ENCODE data around the gene CSNK1A1.
"Not testable (repeated sequence)": the region's sequence is repeated elsewhere in the genome, so short reads cannot be mapped to it uniquely, and the experiment has no call there.

CSNK1A1 gene

DNA sequence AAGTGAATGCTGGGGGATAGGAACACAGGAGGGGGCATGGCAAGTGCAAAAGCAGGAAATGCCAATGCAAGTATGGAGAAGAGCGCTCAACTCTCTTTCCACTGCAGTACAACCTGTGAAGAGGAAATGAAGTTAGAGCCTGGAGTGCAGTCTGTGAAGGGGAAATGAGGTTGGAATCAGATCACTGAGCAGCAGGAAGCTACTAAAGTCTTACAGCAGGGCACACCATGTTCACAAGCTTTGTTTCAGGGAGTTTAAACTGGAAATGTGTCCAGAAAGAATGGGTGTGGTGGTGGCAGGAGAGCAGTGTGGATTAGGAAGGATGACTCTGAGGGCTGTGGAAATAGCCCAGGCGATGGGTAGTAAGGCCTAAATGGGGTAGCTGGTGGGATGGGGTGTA lies 45.5 kb upstream of the CSNK1A1 start:
- TF ChIP-seq, protein P1, sequence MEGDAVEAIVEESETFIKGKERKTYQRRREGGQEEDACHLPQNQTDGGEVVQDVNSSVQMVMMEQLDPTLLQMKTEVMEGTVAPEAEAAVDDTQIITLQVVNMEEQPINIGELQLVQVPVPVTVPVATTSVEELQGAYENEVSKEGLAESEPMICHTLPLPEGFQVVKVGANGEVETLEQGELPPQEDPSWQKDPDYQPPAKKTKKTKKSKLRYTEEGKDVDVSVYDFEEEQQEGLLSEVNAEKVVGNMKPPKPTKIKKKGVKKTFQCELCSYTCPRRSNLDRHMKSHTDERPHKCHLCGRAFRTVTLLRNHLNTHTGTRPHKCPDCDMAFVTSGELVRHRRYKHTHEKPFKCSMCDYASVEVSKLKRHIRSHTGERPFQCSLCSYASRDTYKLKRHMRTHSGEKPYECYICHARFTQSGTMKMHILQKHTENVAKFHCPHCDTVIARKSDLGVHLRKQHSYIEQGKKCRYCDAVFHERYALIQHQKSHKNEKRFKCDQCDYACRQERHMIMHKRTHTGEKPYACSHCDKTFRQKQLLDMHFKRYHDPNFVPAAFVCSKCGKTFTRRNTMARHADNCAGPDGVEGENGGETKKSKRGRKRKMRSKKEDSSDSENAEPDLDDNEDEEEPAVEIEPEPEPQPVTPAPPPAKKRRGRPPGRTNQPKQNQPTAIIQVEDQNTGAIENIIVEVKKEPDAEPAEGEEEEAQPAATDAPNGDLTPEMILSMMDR (IDR thresholded peaks at IDR 0.05; ENCODE audit: insufficient read depth, low read length, missing control alignments) = no peak
- H3K4me3 ChIP-seq (ENCODE audit: low read depth, low read length) = no peak overlapping the region
- ChIA-PET CTCF (interaction anchor here (1.1 to 2.7 kb wide), 4 partner anchors 9 to 155 kb away, joined by 3 to 11 read pairs (median 4); no protein-coding TSS in a partner anchor), POLR2A (interaction anchor here (0.7 kb wide), 1 partner anchor 15 kb away, joined by 3 read pairs; the partner anchor contains the start of gene ARHGEF37)
- no peak for DNase-seq (ENCODE audit: low read depth, low spot score)

DNA sequence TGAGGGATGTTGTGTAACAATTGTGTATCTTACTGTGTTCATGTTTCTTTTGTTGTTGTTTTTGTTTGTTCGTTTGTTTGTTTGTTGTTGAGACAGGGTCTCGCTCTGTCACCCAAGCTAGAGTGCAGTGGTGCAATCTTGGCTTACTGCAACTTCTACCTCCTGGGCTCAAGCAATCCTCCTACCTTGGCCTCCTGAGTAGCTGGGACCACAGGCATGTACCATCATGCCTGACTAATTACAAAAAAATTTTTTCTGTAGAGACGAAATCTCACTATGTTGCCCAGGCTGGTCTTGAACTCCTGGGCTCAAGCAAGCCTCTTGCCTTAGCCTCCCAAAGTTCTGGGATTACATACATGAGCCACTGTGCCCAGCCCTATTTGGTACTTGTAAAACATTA lies 43.9 kb upstream of the CSNK1A1 start:
- CTCF ChIA-PET = interaction anchor here (1.0 to 2.7 kb wide), 3 partner anchors 10 to 30 kb away, joined by 3 to 11 read pairs (median 5); no protein-coding TSS in a partner anchor
- POLR2A ChIA-PET; H3K4me3 ChIP-seq (ENCODE audit: low read depth, low read length); DNase-seq (ENCODE audit: low read depth, low spot score): not testable (repeated sequence)

GRCh38 chr5:149594206-149594895 lies 43.1 kb upstream of the CSNK1A1 start:
- H3K4me3 ChIP-seq (ENCODE audit: low read depth, low read length) = no peak overlapping the region
- DNase-seq (ENCODE audit: low read depth, low spot score) = no peak
- TF ChIP-seq, protein P1 (IDR thresholded peaks at IDR 0.05; ENCODE audit: insufficient read depth, low read length, missing control alignments) = no peak
- CTCF ChIA-PET = interaction anchor here (1.0 to 1.3 kb wide), 4 partner anchors 11 to 153 kb away, joined by 3 to 5 read pairs (median 4); no protein-coding TSS in a partner anchor
- POLR2A ChIA-PET = no interaction called here

DNA sequence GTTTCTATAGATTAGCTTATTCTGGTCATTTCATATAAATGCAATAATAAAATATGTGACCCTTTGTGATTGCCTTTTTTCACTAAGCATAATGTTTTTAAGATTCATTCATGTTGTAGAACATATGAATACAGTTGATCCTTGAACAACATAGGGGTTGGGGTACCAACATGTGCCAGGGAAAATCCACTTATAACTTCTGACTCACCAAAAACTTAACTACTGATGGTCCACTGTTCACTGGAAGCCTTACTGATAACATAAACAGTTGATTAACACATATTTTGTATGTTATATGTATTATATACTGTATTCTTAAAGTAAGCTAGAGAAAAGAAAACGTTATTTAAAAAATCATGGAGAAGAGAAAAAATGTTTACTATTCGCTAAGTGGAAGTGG lies 42.1 kb upstream of the CSNK1A1 start:
- DNase-seq (ENCODE audit: low read depth, low spot score) = no peak
- ChIA-PET POLR2A (no interaction called here), CTCF (interaction anchor here (0.8 to 1.4 kb wide), 6 partner anchors 15 to 152 kb away, joined by 3 to 4 read pairs (median 3); no protein-coding TSS in a partner anchor)
- H3K4me3 ChIP-seq (ENCODE audit: low read depth, low read length) = no peak overlapping the region
- TF ChIP-seq, protein P1 (IDR thresholded peaks at IDR 0.05; ENCODE audit: insufficient read depth, low read length, missing control alignments) = no peak

- CTCF ChIA-PET = interaction anchor here (0.6 to 1.9 kb wide), 6 partner anchors 12 to 221 kb away, joined by 3 to 7 read pairs (median 4); no protein-coding TSS in a partner anchor
- DNase-seq (ENCODE audit: low read depth, low spot score) = no peak
Observed at GRCh38 chr5:149588936-149589335, 37.7 kb upstream of the CSNK1A1 start.

GRCh38 chr5:149586708-149587318 lies 35.6 kb upstream of the CSNK1A1 start:
- ChIA-PET CTCF (interaction anchor here (1.1 to 1.7 kb wide), 3 partner anchors 10 to 22 kb away, joined by 3 to 5 read pairs (median 4); no protein-coding TSS in a partner anchor), POLR2A (no interaction called here)
- no peak overlapping the region for H3K4me3 ChIP-seq (ENCODE audit: low read depth, low read length)
- TF ChIP-seq, protein P1 (IDR thresholded peaks at IDR 0.05; ENCODE audit: insufficient read depth, low read length, missing control alignments) = no peak
- no peak for DNase-seq (ENCODE audit: low read depth, low spot score)

More at GRCh38 chr5:149588936-149589335, 37.7 kb upstream of the CSNK1A1 start:
- TF ChIP-seq, protein P1 (IDR thresholded peaks at IDR 0.05; ENCODE audit: insufficient read depth, low read length, missing control alignments) = no peak
- no peak overlapping the region for H3K4me3 ChIP-seq (ENCODE audit: low read depth, low read length)
- POLR2A ChIA-PET = no interaction called here

Data from AG04449 (cell line).